Measurements from ENCODE around the gene CGB1.
"Not testable (repeated sequence)": the region's sequence is repeated elsewhere in the genome, so short reads cannot be mapped to it uniquely, and the experiment has no call there.

CGB1 gene

DNA sequence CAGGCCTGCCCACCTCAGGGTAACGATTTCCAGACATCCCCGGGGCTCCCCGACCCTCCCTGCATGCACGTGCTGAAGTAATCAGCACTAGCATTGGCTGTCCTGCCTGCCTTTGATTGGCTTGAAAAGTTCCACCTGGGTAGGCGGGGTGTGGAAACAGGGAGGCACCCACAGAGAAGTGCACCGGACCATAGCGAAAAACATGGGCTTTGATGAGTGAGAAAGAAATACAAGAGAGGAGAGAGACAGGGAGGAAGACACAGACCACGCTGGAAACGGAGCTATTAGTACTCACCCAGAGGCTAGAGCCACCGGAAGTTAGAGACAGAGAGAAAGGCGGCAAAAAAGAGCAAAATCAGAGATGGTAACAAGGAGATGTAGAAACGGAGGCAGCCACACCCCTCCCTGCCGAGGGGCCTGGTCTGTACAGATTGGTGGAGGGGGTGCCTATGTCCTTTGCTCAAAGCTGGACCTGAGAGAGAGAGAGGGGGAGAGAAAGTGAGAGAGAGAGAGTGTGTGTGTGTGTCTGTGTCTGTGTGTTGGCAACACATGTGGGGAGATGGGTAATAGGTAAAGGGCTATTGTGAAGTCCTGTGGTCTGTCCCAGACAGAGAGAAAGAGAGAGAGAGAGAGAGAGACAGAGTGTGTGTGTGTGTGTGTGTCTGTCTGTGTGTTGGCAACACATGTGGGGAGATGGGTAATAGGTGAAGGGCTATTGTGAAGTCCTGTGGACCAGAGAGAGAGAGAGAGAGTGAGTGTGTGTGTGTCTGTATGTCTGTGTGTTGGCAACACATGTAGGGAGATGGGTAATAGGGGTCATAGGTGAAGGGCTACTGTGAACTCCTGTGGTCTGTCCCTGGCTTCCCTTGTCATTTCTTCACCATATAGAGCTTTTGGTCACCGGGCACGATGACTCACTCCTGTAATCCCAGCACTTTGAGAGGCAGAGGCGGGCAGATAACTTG, 15.5 kb downstream of the CGB1 start:
- DNase-seq (ENCODE audit: low read depth) = no peak

DNA sequence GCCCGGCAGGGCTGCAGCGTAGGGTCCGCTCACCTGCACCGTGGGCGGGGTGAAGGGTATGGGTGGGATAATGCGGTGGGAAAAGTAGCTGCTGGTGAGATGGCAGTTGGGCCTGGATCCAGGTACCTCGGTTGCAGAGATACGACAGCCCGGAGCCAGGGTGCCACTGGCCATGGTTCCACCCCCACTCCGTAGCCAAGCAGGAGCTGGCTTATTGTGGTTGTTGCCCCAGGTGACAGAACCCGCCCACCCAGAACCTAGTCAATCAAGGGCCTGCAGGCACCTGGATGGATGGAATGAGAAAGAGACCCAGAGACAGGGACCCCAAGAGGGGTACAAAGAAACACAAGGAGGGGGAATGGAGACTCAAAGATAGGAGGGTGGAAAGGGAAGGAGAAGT, 16.4 kb downstream of the CGB1 start:
- DNase-seq (ENCODE audit: low read depth) = no peak

DNA sequence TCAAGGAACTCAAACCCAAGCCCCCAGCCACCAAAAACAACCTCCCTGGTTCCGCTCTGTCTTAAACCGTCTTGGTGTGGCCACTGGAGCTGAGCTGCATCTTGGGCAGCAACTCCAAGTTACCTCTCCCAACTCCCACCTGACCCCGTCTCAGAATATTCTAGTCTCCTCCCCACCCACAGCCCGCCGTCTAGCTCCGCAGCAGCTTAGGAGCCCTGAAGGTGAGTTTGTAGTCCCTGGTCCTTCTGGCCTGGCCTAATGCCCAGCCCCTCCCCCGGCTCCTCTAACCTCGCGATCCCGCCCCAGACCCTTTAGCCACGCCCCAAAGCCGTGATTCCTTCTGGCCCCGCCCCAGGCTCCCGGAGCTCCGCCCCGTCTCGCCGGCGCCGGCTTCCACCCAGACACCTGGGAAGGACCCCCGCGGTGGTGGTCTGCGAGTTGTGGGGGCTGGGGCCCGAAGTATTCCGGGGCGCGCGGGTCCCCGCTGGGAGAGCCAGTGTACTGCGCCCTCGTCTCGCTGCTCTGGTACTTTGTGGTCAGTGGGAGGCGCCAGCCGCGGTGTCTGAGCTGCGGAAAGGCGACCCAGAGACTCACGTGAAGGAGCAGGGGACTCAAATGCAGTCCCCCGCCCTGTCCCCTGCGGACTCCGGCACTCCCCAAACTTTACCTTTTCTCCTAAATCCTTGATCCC, 17.3 kb downstream of the CGB1 start:
- no peak for DNase-seq (ENCODE audit: low read depth)

DNA sequence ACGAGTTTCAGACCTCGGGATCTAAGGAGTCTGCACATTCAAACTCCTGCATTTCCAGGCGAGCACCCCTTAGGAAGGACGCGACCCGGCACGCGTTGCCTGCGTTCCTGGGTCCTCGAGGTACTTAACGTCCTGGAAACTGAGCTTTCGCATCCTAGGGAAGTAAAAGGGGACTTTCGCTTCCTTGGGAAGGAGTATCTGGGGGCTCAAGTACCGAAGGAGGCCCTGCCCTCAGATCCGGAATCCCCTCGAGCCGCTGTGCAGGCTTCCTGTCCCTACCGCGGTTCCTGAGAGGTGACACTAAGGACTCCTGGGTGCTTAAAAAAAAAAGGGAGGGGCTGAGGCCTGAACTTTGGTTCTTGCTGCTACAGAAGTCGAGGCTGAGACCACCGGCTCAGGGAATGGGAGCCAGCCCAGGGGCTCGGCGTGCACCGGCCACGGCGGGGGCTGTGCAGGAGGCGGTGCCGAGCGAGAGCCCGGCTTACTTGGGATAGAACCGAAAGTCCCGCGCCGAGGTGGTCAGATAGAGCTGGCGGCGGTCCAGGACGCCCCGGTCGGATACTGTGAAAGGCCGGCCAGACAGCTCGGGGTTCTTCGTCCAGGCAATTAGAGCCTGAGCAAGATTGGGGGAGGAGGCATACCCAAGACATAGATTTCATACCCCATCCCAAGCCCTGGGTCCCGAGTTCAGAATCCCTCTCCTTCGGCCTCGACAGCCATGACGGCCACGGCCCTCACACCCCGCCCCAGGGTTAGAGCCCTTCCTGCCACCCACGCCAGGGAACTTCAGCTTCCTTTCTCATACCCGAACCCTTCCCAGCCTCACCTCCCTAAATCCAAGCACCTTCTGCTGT, 18.1 kb downstream of the CGB1 start:
- not testable (repeated sequence) for DNase-seq (ENCODE audit: low read depth)

DNA sequence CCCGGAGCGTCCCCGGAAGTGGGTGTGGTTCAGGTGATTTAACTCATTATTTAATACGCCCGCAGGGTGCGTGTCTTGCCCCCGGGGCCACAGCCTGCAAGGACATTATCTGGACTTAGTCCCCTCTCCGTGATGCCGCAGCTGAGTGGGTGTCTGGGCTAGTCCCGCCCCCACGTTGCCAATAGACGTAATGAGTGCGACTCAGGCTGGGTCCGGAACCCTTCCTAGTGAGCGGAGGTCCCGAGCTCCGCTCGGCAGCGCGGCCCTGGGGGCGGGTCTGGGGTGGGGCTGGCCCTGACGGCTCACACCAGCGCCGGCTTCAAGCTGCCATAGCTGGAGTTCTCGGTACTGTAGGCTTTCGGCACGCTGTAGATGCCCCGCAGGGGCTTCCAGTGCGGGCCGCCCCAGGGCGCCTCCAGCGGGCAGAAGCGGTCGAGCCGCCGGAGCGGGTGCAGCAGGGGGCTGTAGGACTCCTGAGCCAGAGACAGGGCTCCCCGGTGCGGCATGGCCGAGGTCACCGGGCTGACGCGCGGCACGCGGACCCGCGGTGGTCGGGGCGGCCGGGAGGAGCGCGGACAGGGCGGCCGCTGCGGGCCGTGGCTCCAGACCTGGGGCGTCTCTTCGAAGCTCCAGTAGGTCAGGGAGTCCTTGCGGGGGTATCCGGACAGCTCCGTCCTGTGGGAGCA, 18.9 kb downstream of the CGB1 start:
- peak; percentile 64 for DNase-seq (ENCODE audit: low read depth)

DNA sequence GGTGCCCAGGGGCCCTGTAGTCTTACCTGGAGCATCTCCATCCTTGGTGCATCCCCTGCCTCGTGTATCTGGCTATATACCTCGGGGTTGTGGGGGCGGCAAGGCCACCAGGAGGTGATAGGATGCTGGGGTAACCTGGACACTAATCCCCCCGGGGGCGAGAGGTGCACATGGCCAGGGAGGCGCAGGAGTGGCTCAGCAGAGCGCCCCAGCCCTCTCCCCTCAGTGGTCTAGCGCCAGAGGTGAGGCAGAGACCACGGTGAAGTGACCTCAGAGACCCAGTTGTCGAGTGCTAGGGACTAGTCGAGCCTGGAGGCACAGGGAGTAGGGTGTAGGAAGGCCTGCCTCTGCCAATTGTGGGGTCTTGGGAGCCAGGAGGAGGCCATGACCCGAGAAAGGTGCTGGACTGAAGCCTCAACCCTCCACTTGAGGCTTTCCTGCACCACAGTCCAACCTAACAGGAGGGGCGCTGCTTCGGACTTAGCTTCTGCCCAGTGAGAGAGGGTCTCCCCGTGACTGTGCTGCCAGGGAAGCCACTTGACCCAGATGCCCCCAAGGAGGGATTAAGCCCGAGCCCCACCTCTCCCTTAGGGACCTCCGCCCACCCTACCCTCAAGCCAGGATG, 19.5 kb downstream of the CGB1 start, which contains the start of gene LHB:
LHB (minus strand) TSS at position 51 of the 625 bp plus-strand sequence; CDS start at position 41, 10 bp downstream.
- DNase-seq (ENCODE audit: low read depth) = no peak

DNA sequence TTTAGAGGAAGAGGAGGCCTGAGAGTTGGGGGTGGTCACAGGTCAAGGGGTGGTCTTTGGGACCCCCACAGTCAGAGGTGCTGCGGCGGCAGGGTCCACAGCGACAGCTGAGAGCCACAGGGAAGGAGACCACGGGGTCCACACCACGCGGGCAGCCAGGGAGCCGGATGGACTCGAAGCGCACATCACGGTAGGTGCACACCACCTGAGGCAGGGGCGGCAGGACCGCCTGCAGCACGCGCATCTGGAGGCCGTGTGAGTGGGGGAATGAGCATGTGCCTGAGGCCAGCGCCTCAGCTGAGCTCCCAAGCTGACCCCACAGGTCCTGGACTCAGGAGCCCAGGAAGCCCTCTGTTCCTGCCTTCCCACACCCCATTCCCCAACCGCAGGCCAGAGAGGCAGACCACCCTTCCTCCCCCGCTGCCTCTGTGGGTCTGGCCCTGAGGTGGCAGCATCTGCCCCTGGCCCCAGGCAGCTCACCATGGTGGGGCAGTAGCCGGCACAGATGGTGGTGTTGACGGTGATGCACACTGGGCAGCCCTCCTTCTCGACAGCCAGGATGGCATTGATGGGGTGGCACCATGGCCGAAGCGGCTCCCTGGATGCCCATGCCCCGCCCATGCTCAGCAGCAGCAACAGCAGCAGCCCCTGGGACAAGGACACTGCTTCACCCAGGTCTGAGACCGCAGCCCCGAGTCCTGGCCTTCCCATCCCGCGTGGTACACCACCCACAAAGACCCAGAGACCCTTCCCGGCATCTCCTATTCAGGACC, 20.4 kb downstream of the CGB1 start:
- DNase-seq (ENCODE audit: low read depth) = no peak

DNA sequence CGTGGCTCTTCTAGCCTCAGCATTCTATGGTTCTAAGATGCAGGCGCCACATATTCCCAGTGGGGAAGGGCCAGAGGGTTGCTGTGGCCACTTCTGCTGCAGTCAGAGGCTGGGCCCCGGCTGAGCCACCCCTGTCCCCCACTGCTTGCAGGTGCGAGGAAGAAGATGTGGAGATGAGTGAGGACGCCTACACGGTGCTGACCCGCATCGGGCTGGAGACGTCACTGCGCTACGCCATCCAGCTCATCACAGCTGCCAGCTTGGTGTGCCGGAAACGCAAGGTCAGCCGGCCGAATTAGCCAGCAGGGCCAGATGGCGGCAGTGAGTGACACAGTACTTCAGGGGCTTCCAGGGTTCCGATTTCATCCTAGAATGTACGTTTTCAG, 21.8 kb downstream of the CGB1 start:
- DNase-seq (ENCODE audit: low read depth) = no peak

DNA sequence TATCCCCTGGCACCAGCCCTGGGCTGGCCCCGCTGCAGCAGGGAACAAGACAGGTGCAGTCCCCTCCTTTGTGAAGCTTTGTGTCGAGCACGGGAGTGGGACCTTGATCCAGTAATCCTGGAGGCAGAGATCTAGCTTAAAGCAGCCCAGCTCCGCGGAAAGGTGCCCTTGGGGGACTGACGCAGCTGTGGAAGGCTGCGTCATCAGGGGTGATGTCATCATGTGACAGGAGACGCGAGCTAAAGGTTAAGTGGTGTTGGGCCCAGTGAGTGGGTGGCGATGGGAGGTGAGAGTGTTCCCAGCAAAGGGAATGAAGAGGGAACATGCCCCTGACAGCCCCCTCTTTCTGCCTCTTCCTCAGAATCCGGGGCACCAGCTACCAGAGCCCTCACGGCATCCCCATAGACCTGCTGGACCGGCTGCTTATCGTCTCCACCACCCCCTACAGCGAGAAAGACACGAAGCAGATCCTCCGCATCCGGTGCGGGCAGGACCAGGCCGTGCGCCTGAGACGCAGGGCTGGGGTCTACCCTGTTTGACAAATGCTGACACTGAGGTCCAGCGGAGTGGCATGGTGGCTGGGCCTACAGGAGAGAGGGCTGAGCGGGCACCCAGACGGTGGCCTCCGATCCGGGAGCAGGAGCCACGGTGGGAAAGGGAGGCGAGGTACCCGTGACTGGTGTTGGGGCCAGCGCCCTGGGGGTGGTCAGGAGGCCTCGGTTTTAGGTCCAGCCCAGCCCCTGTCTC, 22.4 kb downstream of the CGB1 start:
- no peak for DNase-seq (ENCODE audit: low read depth)

DNA sequence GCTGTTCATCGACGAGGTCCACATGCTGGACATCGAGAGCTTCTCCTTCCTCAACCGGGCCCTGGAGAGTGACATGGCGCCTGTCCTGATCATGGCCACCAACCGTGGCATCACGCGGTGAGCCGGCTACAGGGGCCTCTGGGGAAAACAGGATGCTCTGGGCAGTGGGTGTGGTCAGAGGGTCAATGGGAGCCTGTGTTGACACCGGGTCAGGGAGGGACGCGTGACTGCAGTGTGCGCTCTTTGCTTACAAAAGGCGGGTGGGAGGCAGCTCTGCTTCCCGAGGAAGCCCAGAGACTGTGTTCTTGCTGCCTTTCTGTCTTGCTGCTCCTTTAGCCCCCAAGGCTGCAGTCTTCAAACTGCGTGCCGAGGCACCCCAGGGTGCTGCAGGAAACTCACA, 25.5 kb downstream of the CGB1 start:
- DNase-seq (ENCODE audit: low read depth) = no peak

DNA sequence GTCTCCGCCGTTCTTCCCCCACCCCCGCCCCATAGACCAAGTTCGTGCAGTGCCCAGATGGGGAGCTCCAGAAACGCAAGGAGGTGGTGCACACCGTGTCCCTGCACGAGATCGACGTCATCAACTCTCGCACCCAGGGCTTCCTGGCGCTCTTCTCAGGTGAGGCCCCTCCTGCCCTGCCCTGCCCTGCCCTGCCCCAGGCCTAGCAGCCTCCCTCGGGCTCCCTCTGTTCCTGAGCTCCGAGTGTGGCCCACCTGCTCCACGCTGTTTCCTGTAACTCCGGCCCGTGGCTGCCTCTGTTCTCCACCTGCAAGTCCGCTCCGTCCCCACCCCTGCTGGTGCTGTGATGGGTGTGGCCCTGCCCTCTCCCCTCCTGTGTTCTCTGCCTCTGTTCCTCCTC, 26.2 kb downstream of the CGB1 start:
- DNase-seq (ENCODE audit: low read depth) = no peak

DNA sequence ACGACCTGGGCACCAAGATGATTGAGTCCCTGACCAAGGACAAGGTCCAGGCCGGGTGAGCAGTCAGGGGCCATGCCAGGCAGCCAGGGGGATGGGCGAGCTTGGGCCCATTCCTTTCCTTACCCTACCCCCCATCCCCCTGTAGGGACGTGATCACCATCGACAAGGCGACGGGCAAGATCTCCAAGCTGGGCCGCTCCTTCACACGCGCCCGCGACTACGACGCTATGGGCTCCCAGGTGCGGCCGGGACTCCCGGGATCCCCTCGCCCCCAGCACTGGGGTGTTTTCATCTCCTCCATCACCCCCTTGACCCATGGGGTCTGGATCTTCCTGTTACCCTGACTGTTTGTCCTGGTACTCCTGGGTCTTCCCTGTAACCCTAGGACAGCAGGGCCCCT, 26.9 kb downstream of the CGB1 start:
- DNase-seq (ENCODE audit: low read depth) = no peak

DNA sequence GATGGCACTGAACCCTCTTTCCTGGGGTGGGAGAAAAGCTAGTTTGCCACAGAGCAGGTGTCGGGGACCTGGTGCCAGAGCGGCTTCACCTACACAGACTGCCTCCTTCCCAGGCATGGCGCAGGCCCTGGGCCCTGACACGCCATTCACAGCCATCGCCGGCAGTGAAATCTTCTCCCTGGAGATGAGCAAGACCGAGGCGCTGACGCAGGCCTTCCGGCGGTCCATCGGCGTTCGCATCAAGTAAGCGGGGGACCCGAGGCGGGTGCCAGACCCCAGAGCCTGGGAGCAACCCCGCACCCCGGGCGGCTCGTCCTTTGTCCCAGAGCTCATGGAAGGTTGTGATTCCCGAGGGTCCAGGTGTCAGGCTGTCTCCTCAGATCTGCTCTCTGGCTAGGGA, 29.8 kb downstream of the CGB1 start:
- no peak for DNase-seq (ENCODE audit: low read depth)

DNA sequence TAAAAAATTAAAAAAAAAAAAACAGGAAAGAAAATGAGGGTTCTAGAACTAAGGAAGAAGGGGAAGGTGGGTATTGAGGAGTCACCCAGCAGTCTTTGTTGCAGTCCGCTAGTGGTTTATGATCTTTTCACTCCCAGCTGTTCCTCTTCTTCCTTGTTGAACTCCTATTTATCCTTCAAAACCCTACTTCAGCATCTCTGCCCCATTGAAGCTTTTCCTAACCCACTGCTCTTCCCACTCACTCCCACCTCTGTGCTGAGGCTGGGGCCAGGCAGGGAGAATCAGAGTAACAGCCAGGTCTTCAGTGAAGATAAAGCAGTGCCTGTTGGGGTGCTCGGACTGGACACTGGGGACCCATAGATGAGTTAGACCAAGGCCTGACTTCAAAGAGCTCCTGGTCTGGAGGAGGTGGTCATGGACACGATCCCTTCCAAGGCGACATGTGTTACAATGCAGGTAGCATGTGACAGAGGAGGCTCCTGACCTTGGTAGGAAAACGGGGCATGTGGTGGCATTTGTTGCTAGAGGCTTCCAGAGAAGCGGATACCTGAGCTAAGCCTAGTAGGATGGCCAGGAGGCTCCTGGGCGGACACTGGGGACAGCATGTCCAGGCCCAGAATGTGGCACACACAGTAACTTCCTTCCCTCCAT, 31.6 kb downstream of the CGB1 start:
- no peak for DNase-seq (ENCODE audit: low read depth)

DNA sequence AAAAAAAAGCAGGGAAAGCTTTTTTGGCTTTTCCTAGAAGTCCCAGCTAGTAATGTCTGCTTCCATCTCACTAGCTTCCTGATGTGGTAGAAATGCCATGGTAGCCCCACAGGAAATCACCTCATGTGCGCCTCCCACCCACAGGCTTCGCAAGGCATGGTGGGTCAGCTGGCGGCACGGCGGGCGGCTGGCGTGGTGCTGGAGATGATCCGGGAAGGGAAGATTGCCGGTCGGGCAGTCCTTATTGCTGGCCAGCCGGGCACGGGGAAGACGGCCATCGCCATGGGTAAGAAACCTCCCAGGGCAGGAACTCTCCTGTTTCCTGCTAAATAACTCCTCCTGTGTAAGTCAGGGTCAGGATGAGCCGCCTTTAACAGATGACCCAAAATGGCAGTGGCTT, 32.6 kb downstream of the CGB1 start:
- DNase-seq (ENCODE audit: low read depth) = no peak

DNA sequence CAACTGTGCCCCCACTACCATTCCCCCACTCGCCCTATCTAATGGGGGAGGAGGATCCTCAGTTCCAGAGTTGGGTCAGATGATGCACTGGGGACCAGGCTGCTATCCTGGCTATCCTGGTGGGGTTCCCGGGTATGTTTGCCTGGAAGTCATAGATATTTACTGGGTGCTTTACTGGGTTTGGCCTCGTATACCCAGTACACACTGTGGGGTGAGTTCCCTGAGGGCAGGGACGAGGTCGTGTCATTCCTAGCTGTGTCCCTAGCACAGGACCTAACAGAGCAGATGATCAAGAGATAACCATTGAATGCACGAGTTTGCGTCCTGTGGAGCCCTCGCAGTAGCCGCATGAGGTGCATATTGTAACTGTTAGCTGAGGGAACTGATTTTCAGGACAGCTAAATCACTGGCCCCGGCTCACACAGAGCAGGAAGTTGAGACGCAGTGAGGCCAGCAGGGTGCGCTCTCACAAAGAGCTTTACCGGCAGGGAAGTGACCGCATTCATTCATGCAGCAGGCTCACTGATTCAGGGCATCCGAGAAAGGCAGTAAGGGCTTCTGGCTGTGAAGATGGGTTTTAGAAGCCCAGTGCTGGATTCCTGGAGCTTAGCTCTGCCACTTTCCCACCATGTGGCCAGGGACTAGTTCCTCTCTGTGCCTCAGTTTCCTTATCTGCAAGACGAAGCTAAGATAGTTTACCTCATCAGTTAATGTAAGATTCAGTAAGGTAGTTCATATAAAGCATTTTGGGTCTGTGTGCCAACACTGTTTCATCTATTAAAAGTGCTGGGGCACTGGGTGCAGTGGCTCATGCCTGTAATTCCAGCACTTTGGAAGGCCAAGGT, 37.0 kb downstream of the CGB1 start:
- DNase-seq (ENCODE audit: low read depth) = no peak

DNA sequence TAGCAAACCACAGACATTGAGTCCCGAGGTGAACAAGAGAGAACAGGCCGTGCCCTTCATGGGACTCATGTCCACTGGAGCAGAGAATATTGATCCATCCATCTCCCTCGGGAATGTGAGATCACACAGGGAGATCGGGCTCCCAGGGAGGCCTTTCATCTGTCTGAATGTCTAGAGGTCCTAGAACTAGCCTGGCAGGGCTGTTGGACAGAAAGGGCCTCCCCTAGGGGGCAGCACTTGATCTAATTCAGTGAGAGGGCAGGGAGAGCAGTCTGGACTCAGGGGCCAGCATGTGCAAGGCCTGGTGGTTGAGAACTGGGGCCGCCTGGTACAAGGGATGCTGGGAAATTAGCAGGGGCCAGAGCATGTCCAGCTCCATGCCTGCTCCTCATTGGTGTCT, 38.7 kb downstream of the CGB1 start:
- no peak for DNase-seq (ENCODE audit: low read depth)

DNA sequence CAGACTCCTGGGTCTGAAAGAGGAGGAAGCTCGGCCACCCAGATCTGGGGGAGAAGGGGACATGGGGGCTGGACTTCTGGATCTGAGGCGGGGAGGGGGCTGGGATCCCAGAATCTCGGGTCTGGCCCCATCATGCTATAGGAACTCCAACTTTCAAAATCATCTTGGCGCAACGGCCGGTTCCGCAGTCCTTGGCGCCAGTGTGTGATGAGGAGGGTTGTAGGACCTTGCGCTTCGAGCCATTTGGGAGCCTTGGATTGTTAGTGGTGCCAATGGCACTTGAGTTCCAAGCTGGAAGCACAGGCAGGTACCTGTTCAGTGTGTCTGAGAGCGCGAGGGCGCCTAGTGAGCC, 42.7 kb downstream of the CGB1 start:
- DNase-seq (ENCODE audit: low read depth) = no peak
